H1 (cell line): ENCODE data around the gene AKR7A2. TPM values are rescaled to one million over a fixed set of nuclear protein-coding genes. Genes with fewer than 3 reads are reported as not detected.

Source experiments
- CTCF ChIA-PET: fragments of 300-600 bp; sonication (Branson Sonifier 250); formaldehyde crosslinking; loops from one replicate; lab custom pipeline; 2021; ENCODE audit not compliant: partially characterized antibody; lab: Charles Lee
- POLR2A ChIA-PET: fragments of 300-600 bp; sonication (Branson Sonifier 250); formaldehyde crosslinking; loops from one replicate; lab custom pipeline; 2021; ENCODE audit warnings: inconsistent platforms; ENCODE audit not compliant: partially characterized antibody; lab: Charles Lee
- DNase-seq, 2 experiments: peaks; one replicate each; pipeline versions ENCODE4 v3.0.0 to v3.0.0-alpha.2; 2010 to 2022; ENCODE audit warnings: low spot score in 2 of 2, low read depth in 1 of 2, mixed read lengths in 1 of 2
- FAIRE-seq: peaks from 2 replicates; lab custom pipeline; 2011; peaks lifted over from hg19 to GRCh38; lab: Jason Lieb, UNC
- H2AFZ ChIP-seq: 2 replicates; pipeline ENCODE4 v1.8.1; 2012; ENCODE audit warnings: low read length, inconsistent platforms
- H2AK5ac ChIP-seq: 2 replicates; pipeline ENCODE4 v1.6.1; 2013; ENCODE audit warnings: low read depth, low read length
- H2BK120ac ChIP-seq: replicated peaks from 2 replicates; pipeline ENCODE3; 2013; ENCODE audit warnings: low read depth, low read length, inconsistent platforms
- H2BK12ac ChIP-seq: 2 replicates; pipeline ENCODE4 v1.6.1; 2013; ENCODE audit warnings: low read depth, low read length
- H2BK15ac ChIP-seq: 2 replicates; pipeline ENCODE4 v1.6.1; 2013; ENCODE audit warnings: low read length
- H2BK20ac ChIP-seq: 2 replicates; pipeline ENCODE4 v1.6.1; 2013; ENCODE audit warnings: low read length
- H2BK5ac ChIP-seq: 2 replicates; pipeline ENCODE4 v1.6.1; 2013; ENCODE audit warnings: low read depth, low read length
- H3K14ac ChIP-seq: 2 replicates; pipeline ENCODE4 v1.6.1; 2013; ENCODE audit warnings: inconsistent platforms; ENCODE audit not compliant: insufficient read length
- H3K18ac ChIP-seq: 2 replicates; pipeline ENCODE4 v1.6.1; 2013; ENCODE audit warnings: low read length; ENCODE audit errors: extremely low read depth
- H3K23ac ChIP-seq: 2 replicates; pipeline ENCODE4 v1.6.1; 2013; ENCODE audit warnings: inconsistent platforms; ENCODE audit not compliant: insufficient read length
- H3K23me2 ChIP-seq: 2 replicates; pipeline ENCODE4 v1.6.1; 2013; ENCODE audit warnings: low read depth, low read length
- H3K27ac ChIP-seq: 2 replicates; pipeline ENCODE4 v1.6.1; 2011; ENCODE audit warnings: low read depth, low read length, inconsistent platforms
- H3K27me3 ChIP-seq, 4 experiments: replicated peaks in 1 of 4; 1 replicate in 1 of 4; 2 replicates in 3 of 4; pipeline versions ENCODE4 v1.6.1 to v1.8.1; 2011 to 2013; ENCODE audit warnings: low read length in 3 of 4, mild to moderate bottlenecking in 3 of 4, inconsistent platforms in 2 of 4, mixed read lengths in 2 of 4, moderate library complexity in 1 of 4; ENCODE audit not compliant: control insufficient read depth in 3 of 4, insufficient read depth in 3 of 4; ENCODE audit errors: extremely low read depth in 1 of 4
- H3K36me3 ChIP-seq, 4 experiments: 2 replicates each; pipeline versions ENCODE4 v1.6.1 to v1.8.1; 2011 to 2013; ENCODE audit warnings: mild to moderate bottlenecking in 4 of 4, low read length in 3 of 4, moderate library complexity in 2 of 4, control low read depth in 1 of 4, inconsistent platforms in 1 of 4; ENCODE audit not compliant: insufficient read depth in 4 of 4, control insufficient read depth in 2 of 4
- H3K4ac ChIP-seq: replicated peaks from 2 replicates; pipeline ENCODE3; 2013; ENCODE audit warnings: low read length, low read depth, mixed read lengths, inconsistent platforms; ENCODE audit not compliant: insufficient read length
- H3K4me1 ChIP-seq, 4 experiments: replicated peaks in 1 of 4; 1 replicate in 1 of 4; 2 replicates in 3 of 4; pipeline versions ENCODE4 v1.6.1 to v1.8.1; 2011 to 2013; ENCODE audit warnings: low read length in 3 of 4, inconsistent platforms in 2 of 4, mixed read lengths in 1 of 4; ENCODE audit not compliant: insufficient read depth in 4 of 4, control insufficient read depth in 3 of 4
- H3K4me2 ChIP-seq, 2 experiments: 2 replicates each; pipeline versions ENCODE4 v1.6.1 to v1.8.1; 2011 to 2013; ENCODE audit warnings: low read depth in 2 of 2, low read length in 2 of 2, control low read depth in 1 of 2, inconsistent platforms in 1 of 2, mild to moderate bottlenecking in 1 of 2; ENCODE audit not compliant: insufficient read depth in 1 of 2
- H3K4me3 ChIP-seq, 4 experiments: fragments of 200-600, 300-600 bp in 1 of 4; sonication (generic), shearing (Covaris generic), sonication (Bioruptor Twin) in 1 of 4; 2 replicates each; pipeline versions ENCODE4 v1.5.1 to v1.8.1; 2011 to 2016; ENCODE audit warnings: low read length in 4 of 4, low read depth in 3 of 4, control low read depth in 2 of 4, inconsistent platforms in 2 of 4, mild to moderate bottlenecking in 2 of 4, mixed read lengths in 1 of 4, moderate library complexity in 1 of 4; ENCODE audit not compliant: insufficient read depth in 2 of 4; ENCODE audit errors: extremely low read depth in 1 of 4
- H3K56ac ChIP-seq: replicated peaks from 2 replicates; pipeline ENCODE3; 2013; ENCODE audit warnings: low read depth, mild to moderate bottlenecking, mixed read lengths, low read length, inconsistent platforms; ENCODE audit not compliant: insufficient read length
- H3K79me1 ChIP-seq: 2 replicates; pipeline ENCODE4 v1.6.1; 2013; ENCODE audit warnings: low read depth, low read length, control low read depth
- H3K79me2 ChIP-seq, 2 experiments: 2 replicates each; pipeline versions ENCODE4 v1.6.1 to v1.8.1; 2012 to 2013; ENCODE audit warnings: low read length in 2 of 2, mild to moderate bottlenecking in 2 of 2, inconsistent platforms in 1 of 2; ENCODE audit not compliant: insufficient read depth in 2 of 2, control insufficient read depth in 1 of 2
- H3K9ac ChIP-seq, 4 experiments: replicated peaks in 1 of 4; 1 replicate in 1 of 4; 2 replicates in 3 of 4; pipeline versions ENCODE4 v1.6.1 to v1.8.1; 2011 to 2013; ENCODE audit warnings: low read depth in 3 of 4, low read length in 3 of 4, control low read depth in 2 of 4, mild to moderate bottlenecking in 2 of 4, moderate library complexity in 2 of 4, inconsistent platforms in 1 of 4; ENCODE audit errors: extremely low read depth in 1 of 4
- H3K9me3 ChIP-seq, 2 experiments: 2 replicates each; pipeline versions ENCODE4 v1.6.1 to v1.8.1; 2012 to 2013; ENCODE audit warnings: mild to moderate bottlenecking in 2 of 2, moderate library complexity in 2 of 2, control low read depth in 1 of 2, inconsistent platforms in 1 of 2, low read depth in 1 of 2, low read length in 1 of 2, mixed read lengths in 1 of 2; ENCODE audit not compliant: insufficient read depth in 2 of 2
- H4K20me1 ChIP-seq, 2 experiments: replicated peaks in 1 of 2; 2 replicates each; pipeline versions ENCODE3 to v1.8.1; 2011 to 2013; ENCODE audit warnings: inconsistent platforms in 2 of 2, low read length in 2 of 2, mild to moderate bottlenecking in 1 of 2; ENCODE audit not compliant: insufficient read depth in 2 of 2, control insufficient read depth in 1 of 2
- H4K5ac ChIP-seq: 2 replicates; pipeline ENCODE4 v1.6.1; 2013; ENCODE audit warnings: low read length, low read depth, mixed read lengths, inconsistent platforms; ENCODE audit not compliant: insufficient read length
- H4K8ac ChIP-seq: 2 replicates; pipeline ENCODE4 v1.8.0; 2013; ENCODE audit warnings: mild to moderate bottlenecking, moderate library complexity, low read length, inconsistent platforms; ENCODE audit not compliant: insufficient read depth; ENCODE audit errors: extremely low read depth
- H4K91ac ChIP-seq: replicated peaks from 2 replicates; pipeline ENCODE3; 2013; ENCODE audit warnings: low read length, mixed read lengths, inconsistent platforms; ENCODE audit not compliant: insufficient read length
- CTCF ChIP-seq, 3 experiments: IDR thresholded peaks; 1 replicate in 2 of 3; 2 replicates in 1 of 3; pipeline versions ENCODE4 v1.5.1 to v1.6.1; 2011; ENCODE audit warnings: low read length in 3 of 3, mild to moderate bottlenecking in 3 of 3, inconsistent platforms in 2 of 3, low read depth in 1 of 3, moderate library complexity in 1 of 3; ENCODE audit not compliant: insufficient read depth in 1 of 3; ENCODE audit errors: control extremely low read depth in 1 of 3
- EP300 ChIP-seq, 2 experiments: IDR thresholded peaks; 1 replicate in 1 of 2; 2 replicates in 1 of 2; pipeline ENCODE4 v1.6.1; 2011 to 2012; ENCODE audit warnings: low read depth in 2 of 2, low read length in 2 of 2, mild to moderate bottlenecking in 2 of 2, borderline replicate concordance in 1 of 2, inconsistent platforms in 1 of 2, moderate library complexity in 1 of 2
- POLR2AphosphoS5 ChIP-seq: IDR thresholded peaks from 2 replicates; pipeline ENCODE4 v1.6.1; 2011; ENCODE audit warnings: low read depth, low read length
- RAD21 ChIP-seq, 2 experiments: IDR thresholded peaks in 1 of 2; conservative IDR thresholded peaks in 1 of 2; 2 replicates each; pipeline ENCODE4 v1.6.1; 2011; ENCODE audit warnings: low read depth in 2 of 2, low read length in 2 of 2, improper control_type of control experiment in 1 of 2, inconsistent platforms in 1 of 2, mild to moderate bottlenecking in 1 of 2, moderate library complexity in 1 of 2
- RBBP5 ChIP-seq: IDR thresholded peaks from 2 replicates; pipeline ENCODE4 v1.7.1; 2012; ENCODE audit warnings: low read depth, mild to moderate bottlenecking, inconsistent platforms, low read length, moderate library complexity, borderline replicate concordance
- SIX5 ChIP-seq: IDR thresholded peaks from 2 replicates; pipeline ENCODE4 v1.6.1; 2011; ENCODE audit warnings: mild to moderate bottlenecking, low read depth, low read length
- WGBS, 2 experiments: shearing (Covaris generic) in 1 of 2; methylation state at CpG; one replicate each; pipeline versions ENCODE4 v1.1.6 to v1.1.7; 2013 to 2015; ENCODE audit warnings: low lambda C conversion rate in 2 of 2, mixed read lengths in 2 of 2, inconsistent platforms in 1 of 2, low coverage in 1 of 2, missing lambda C conversion rate in 1 of 2; ENCODE audit not compliant: insufficient replicate concordance in 2 of 2, insufficient coverage in 1 of 2, insufficient read length in 1 of 2; ENCODE audit errors: extremely low coverage in 1 of 2, missing lambda C conversion rate in 1 of 2; 5-methylcytosine and 5-hydroxymethylcytosine counted together
- polyA plus RNA-seq, 7 experiments: library from polyadenylated mRNA; depleted of rRNA in 3 of 7; stranded (reverse) in 5 of 7; unstranded in 2 of 7; fragments of >200 nt in 5 of 7; fragments of 200-250 nt in 2 of 7; gene quantifications; 1 replicate in 5 of 7; 2 replicates in 1 of 7; 4 replicates in 1 of 7; pipeline versions ENCODE4 v1.2.1 to v1.2.3, GENCODE V29; 2011 to 2013; ENCODE audit warnings: missing spikeins in 2 of 7, mixed read lengths in 2 of 7
- total RNA-seq: library from RNA; stranded (reverse); fragmentation: NEBNext Ultra II Directional; extraction: Animal tissue kit (Norgen Biotek cat#: 25700); gene quantifications from 2 replicates; pipeline ENCODE4 v1.2.1, GENCODE V29; 2021

AKR7A2 gene
- total and polyA plus RNA-seq, 2 of the 8 experiments (the other 6 are each of a cell fraction or from before 2014, with no cell fraction given) = 32.0 to 48.3 TPM

GRCh38 chr1:19268445-19268844 lies 43.5 kb downstream of the AKR7A2 start:
- Histone ChIP-seq H3K27me3 (peaks cover 0 to under 1% (median under 1%) of the 10 kb centered on the region in 4 experiments; a peak in 1 of 7 replicates), H2BK120ac (no peak overlapping the region), H3K79me2 (no peaks in the 10 kb centered on the region), H3K27ac (no peak overlapping the region), H2BK12ac (no peak overlapping the region), H4K8ac (no peak overlapping the region), H2BK15ac (no peak overlapping the region), H3K14ac (no peak overlapping the region), H3K79me1 (no peaks in the 10 kb centered on the region), H3K4me3 (no peak overlapping the region), H3K23me2 (no peaks in the 10 kb centered on the region), H3K23ac (no peak overlapping the region), H4K5ac (no peak overlapping the region), H3K4ac (no peak overlapping the region), H2AK5ac (no peak overlapping the region), H3K18ac (no peak overlapping the region)
- ChIA-PET CTCF (interaction anchor here (0.5 to 0.6 kb wide), 2 partner anchors 54 to 220 kb away, joined by 3 to 4 read pairs; no protein-coding TSS in a partner anchor), POLR2A (interaction anchor here (1.5 kb wide), 1 partner anchor 16 kb away, joined by 7 read pairs; the partner anchor contains the start of genes EMC1 and MRTO4)
- no peak for FAIRE-seq
- DNase-seq = no peak
- TF ChIP-seq POLR2AphosphoS5 (no peak), EP300 (IDR thresholded peaks at IDR 0.05; ENCODE audit: borderline replicate concordance in 1 of 2, low read depth in 2 of 2, low read length in 2 of 2) (no peak), RBBP5 (no peak), RAD21 (IDR thresholded peaks at IDR 0.05 in 1 of 2, conservative IDR thresholded peaks at IDR 0.05 in 1 of 2; ENCODE audit: low read depth in 2 of 2, low read length in 2 of 2) (0 out of 4 replicates have a peak, but pooled peaks of 1 of the 2 experiments have one; percentile 7), SIX5 (no peak), CTCF (IDR thresholded peaks at IDR 0.05; ENCODE audit: control extremely low read depth in 1 of 3, insufficient read depth in 1 of 3, low read depth in 1 of 3, low read length in 3 of 3) (peak in 1 of 3 experiments; percentile 20; a peak in 2 of 4 replicates)
- TF ChIP-seq, all 59 proteins: peak for 2
- no peaks in the 10 kb centered on the region for H3K9me3 ChIP-seq
- no peak overlapping the region for H2BK20ac ChIP-seq
- 87% methylated on average over 3 of the region's 11 CpGs; no CpG with 5 or more reads in 1 of the 2 experiments for WGBS, 2 experiments
- no peak overlapping the region for H2AFZ ChIP-seq
- H3K9ac ChIP-seq = no peak overlapping the region
- H3K4me1 ChIP-seq = no peaks in the 10 kb centered on the region
- H3K56ac ChIP-seq = no peak overlapping the region
- H4K91ac ChIP-seq = no peak overlapping the region
- no peak overlapping the region for H3K4me2 ChIP-seq
- H4K20me1 ChIP-seq = no peaks in the 10 kb centered on the region
- H3K36me3 ChIP-seq = no peaks in the 10 kb centered on the region
- no peak overlapping the region for H2BK5ac ChIP-seq
